B cell (primary cell): ENCODE data around the gene RORC. TPM values are rescaled to one million over a fixed set of nuclear protein-coding genes. Genes with fewer than 3 reads are reported as not detected.

Experiments used
- ATAC-seq: fragments of 200-7000 bp; cut with Tn5 transposase; one replicate; pipeline ENCODE4 v1.10.0; 2021; ENCODE audit warnings: low read depth, mild to moderate bottlenecking, moderate number of reproducible peaks, moderate library complexity
- CTCF ChIA-PET: fragments of 350-600 bp; sonication (Branson Sonifier 250); formaldehyde crosslinking; loops from one replicate; lab custom pipeline; 2021; ENCODE audit warnings: antibody characterized with exemption, inconsistent platforms; lab: Charles Lee
- POLR2A ChIA-PET: fragments of 350-600 bp; sonication (Branson Sonifier 250); formaldehyde crosslinking; loops from one replicate; lab custom pipeline; 2021; ENCODE audit warnings: antibody characterized with exemption; lab: Charles Lee
- DNase-seq: peaks from one replicate; pipeline ENCODE4 v3.0.0; 2013
- H2AFZ ChIP-seq: 2 replicates; pipeline ENCODE4 v1.6.1; 2012; ENCODE audit warnings: mild to moderate bottlenecking, low read depth, low read length; ENCODE audit not compliant: insufficient read depth, poor library complexity, severe bottlenecking
- H3K27ac ChIP-seq, 2 donors: 1 replicate in 1 of 2; 2 replicates in 1 of 2; pipeline ENCODE4 v1.5.1; 2012 to 2013; ENCODE audit warnings: low read length in 2 of 2, mild to moderate bottlenecking in 2 of 2, moderate library complexity in 1 of 2
- H3K27me3 ChIP-seq, 4 experiments: fragments of 200-600 bp in 1 of 4; sonication (generic) in 1 of 4; replicated peaks in 1 of 4; 1 replicate in 2 of 4; 2 replicates in 2 of 4; pipeline versions ENCODE4 v1.6.1 to v1.7.0; 2013 to 2016; ENCODE audit warnings: low read length in 3 of 4, mild to moderate bottlenecking in 2 of 4, mixed read lengths in 1 of 4, moderate library complexity in 1 of 4; ENCODE audit not compliant: insufficient read depth in 4 of 4, control insufficient read depth in 3 of 4; ENCODE audit errors: control extremely low read depth in 1 of 4
- H3K36me3 ChIP-seq, 2 experiments: replicated peaks in 1 of 2; 1 replicate in 1 of 2; 2 replicates in 1 of 2; pipeline versions ENCODE4 v1.6.1 to v1.7.1; 2013; ENCODE audit warnings: low read length in 1 of 2; ENCODE audit not compliant: insufficient read depth in 2 of 2, control insufficient read depth in 1 of 2; ENCODE audit errors: control extremely low read depth in 1 of 2, extremely low read depth in 1 of 2
- H3K4me1 ChIP-seq, 2 donors: fragments of 200-600 bp in 1 of 2; sonication (generic) in 1 of 2; 1 replicate in 1 of 2; 2 replicates in 1 of 2; pipeline versions ENCODE4 v1.5.1 to v1.6.1; 2013 to 2017; ENCODE audit warnings: low read length in 2 of 2; ENCODE audit not compliant: control insufficient read depth in 2 of 2, insufficient read depth in 2 of 2
- H3K4me2 ChIP-seq: replicated peaks from 2 replicates; pipeline ENCODE3; 2012; ENCODE audit warnings: mild to moderate bottlenecking, low read depth, low read length; ENCODE audit not compliant: poor library complexity, severe bottlenecking
- H3K4me3 ChIP-seq, 5 experiments: fragments of 200-600 bp in 1 of 5; sonication (generic) in 1 of 5; 1 replicate in 3 of 5; 2 replicates in 2 of 5; pipeline versions ENCODE4 v1.5.1 to v1.7.0; 2011 to 2016; ENCODE audit warnings: low read length in 4 of 5, mild to moderate bottlenecking in 4 of 5, low read depth in 2 of 5, control low read depth in 1 of 5, moderate library complexity in 1 of 5; ENCODE audit not compliant: insufficient read depth in 1 of 5; ENCODE audit errors: control extremely low read depth in 1 of 5, extremely low read depth in 1 of 5
- H3K79me2 ChIP-seq: fragments of 200-600 bp; sonication (generic); one replicate; pipeline ENCODE4 v1.6.0; 2016; ENCODE audit warnings: low read length; ENCODE audit not compliant: control insufficient read depth, insufficient read depth
- H3K9ac ChIP-seq: fragments of 200-600 bp; sonication (generic); 2 replicates; pipeline ENCODE4 v1.6.1; 2017; ENCODE audit warnings: mild to moderate bottlenecking, low read length, moderate library complexity
- H3K9me3 ChIP-seq, 3 donors: one replicate each; pipeline versions ENCODE4 v1.6.1 to v1.7.1; 2013; ENCODE audit warnings: low read length in 2 of 3; ENCODE audit not compliant: control insufficient read depth in 2 of 3, insufficient read depth in 1 of 3; ENCODE audit errors: control extremely low read depth in 1 of 3
- H4K20me1 ChIP-seq: 2 replicates; pipeline ENCODE4 v1.6.0; 2012; ENCODE audit warnings: mild to moderate bottlenecking, low read length; ENCODE audit not compliant: insufficient read depth, control insufficient read depth, poor library complexity, severe bottlenecking
- H3K27ac Mint-ChIP-seq: one replicate; pipeline ENCODE4 v1.8.0; 2021; ENCODE audit warnings: mixed read lengths
- H3K27me3 Mint-ChIP-seq: one replicate; pipeline ENCODE4 v1.8.0; 2021; ENCODE audit warnings: mixed read lengths
- H3K4me1 Mint-ChIP-seq: one replicate; pipeline ENCODE4 v1.8.0; 2021; ENCODE audit warnings: mixed read lengths
- H3K4me3 Mint-ChIP-seq: one replicate; pipeline ENCODE4 v1.8.0; 2021; ENCODE audit warnings: mixed read lengths
- H3K9me3 Mint-ChIP-seq: one replicate; pipeline ENCODE4 v1.8.0; 2022; ENCODE audit warnings: mixed read lengths; ENCODE audit not compliant: insufficient read depth
- CTCF ChIP-seq: fragments of 200-600 bp; IDR thresholded peaks from one replicate; pipeline ENCODE4 v1.8.0; 2022; ENCODE audit warnings: antibody characterized with exemption, mild to moderate bottlenecking
- EZH2 ChIP-seq: IDR thresholded peaks from 2 replicates; pipeline ENCODE4 v1.6.1; 2012; ENCODE audit warnings: borderline replicate concordance, low read depth, mild to moderate bottlenecking, moderate library complexity, low read length; ENCODE audit not compliant: insufficient read depth, poor library complexity, severe bottlenecking
- WGBS: methylation state at CpG from one replicate; pipeline ENCODE4 v1.1.5; 2013; ENCODE audit warnings: missing lambda C conversion rate; ENCODE audit not compliant: insufficient coverage; 5-methylcytosine and 5-hydroxymethylcytosine counted together
- intact Hi-C: fragments of 100-400 bp; cut with micrococcal nuclease; formaldehyde crosslinking; loops from one replicate; pipeline ENCODE4 v1.10.0; 2022
- polyA plus RNA-seq: library from polyadenylated mRNA; depleted of rRNA; stranded (reverse); fragments of >200 nt; gene quantifications from 2 replicates; pipeline ENCODE4 v1.2.3, GENCODE V29; 2012
- total RNA-seq, 2 donors: library from RNA; stranded (reverse); fragments of 120-200 nt in 1 of 2; gene quantifications; 1 replicate in 1 of 2; 2 replicates in 1 of 2; pipeline versions ENCODE4 v1.2.3 to v1.2.4, GENCODE V29; 2013 to 2022

The RORC gene
- total and polyA plus RNA-seq, 2 donors (not counting 1 experiment from before 2014, with no cell fraction given) = 0.15 TPM; not detected in 1

DNA sequence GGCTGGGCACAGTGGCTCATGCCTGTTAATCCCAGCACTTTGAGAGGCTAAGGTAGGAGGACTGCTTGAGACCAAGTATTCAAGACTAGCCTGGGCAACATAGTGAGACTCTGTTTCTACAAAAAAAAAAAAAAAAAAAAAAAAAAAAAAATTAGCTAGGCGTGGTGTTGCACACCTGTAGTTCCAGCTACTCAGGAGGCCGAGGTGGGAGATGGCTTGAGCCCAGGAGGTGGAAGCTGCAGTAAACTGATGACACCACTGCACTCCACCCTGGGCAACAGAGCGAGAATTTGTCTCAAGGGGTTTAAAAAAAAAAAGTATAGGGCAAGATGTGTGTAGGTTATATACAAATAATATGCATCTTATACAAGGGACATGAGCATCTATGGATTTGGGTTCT lies 43.9 kb downstream of the RORC start:
- no peak for TF ChIP-seq CTCF
- no peak for TF ChIP-seq EZH2

DNA sequence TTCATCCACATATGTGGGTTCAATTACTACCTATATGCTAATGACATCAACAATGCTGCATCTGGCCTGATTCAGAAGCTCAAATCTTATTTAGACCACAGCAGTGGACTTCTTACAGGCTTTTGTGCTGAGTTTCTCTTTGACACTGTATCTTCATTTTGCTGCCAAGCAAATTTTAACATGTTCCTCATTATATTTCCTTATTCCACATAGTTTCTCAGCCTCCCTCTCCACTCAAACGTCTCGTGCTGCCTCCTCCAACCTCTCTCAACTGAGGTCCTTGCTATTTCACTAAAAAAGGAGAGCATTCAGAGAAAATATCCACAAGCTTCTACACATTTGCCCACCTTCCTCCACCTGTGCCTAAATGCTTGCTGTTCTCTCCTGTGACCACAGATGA lies 47.8 kb downstream of the RORC start:
- H3K4me3 ChIP-seq = no peak overlapping the region
- H3K27me3 ChIP-seq = no peaks in the 10 kb centered on the region
- DNase-seq (no peak), ATAC-seq (no peak)
- no peaks in the 10 kb centered on the region for H3K4me1 ChIP-seq
- no peak overlapping the region for H3K9ac ChIP-seq
- Mint-ChIP-seq H3K27me3 (no peaks in the 10 kb centered on the region), H3K4me3 (no peak overlapping the region), H3K9me3 (no peaks in the 10 kb centered on the region), H3K27ac (no peak overlapping the region), H3K4me1 (peaks cover 1% of the 10 kb centered on the region)
- POLR2A ChIA-PET = no interaction called here
- 78% methylated on average over 2 of the region's 2 CpGs for WGBS
- peaks cover 0 to 8% of the 10 kb centered on the region in 2 experiments for H3K36me3 ChIP-seq
- no peaks in the 10 kb centered on the region for H3K9me3 ChIP-seq
- no peak overlapping the region for H3K27ac ChIP-seq
- H3K79me2 ChIP-seq = no peaks in the 10 kb centered on the region
- intact Hi-C loops = no loop called here
- no peak for TF ChIP-seq EZH2
- TF ChIP-seq CTCF = no peak
- no peaks in the 10 kb centered on the region for H4K20me1 ChIP-seq
- no peak overlapping the region for H3K4me2 ChIP-seq
- no peak overlapping the region for H2AFZ ChIP-seq
- CTCF ChIA-PET = no interaction called here

More for the DNA sequence above, 43.9 kb downstream of the RORC start:
- ChIA-PET POLR2A (interaction anchor here (0.6 kb wide), 1 partner anchor 168 kb away, joined by 3 read pairs; no protein-coding TSS in a partner anchor), CTCF (no interaction called here)
- H3K9ac ChIP-seq = no peak overlapping the region
- no peaks in the 10 kb centered on the region for H4K20me1 ChIP-seq
- WGBS = no CpG with 5 or more reads among the region's 3 CpGs
- no peak overlapping the region for H2AFZ ChIP-seq
- no peaks in the 10 kb centered on the region for H3K9me3 ChIP-seq
- H3K4me1 ChIP-seq = peaks cover 9 to 10% of the 10 kb centered on the region in 2 donors
- Mint-ChIP-seq H3K27me3 (no peaks in the 10 kb centered on the region), H3K27ac (no peak overlapping the region), H3K4me1 (peaks cover 26% of the 10 kb centered on the region), H3K4me3 (no peak overlapping the region), H3K9me3 (no peaks in the 10 kb centered on the region)
- H3K27me3 ChIP-seq = no peaks in the 10 kb centered on the region
- peaks cover 3% of the 10 kb centered on the region for H3K79me2 ChIP-seq
- DNase-seq (no peak), ATAC-seq (no peak)
- H3K4me2 ChIP-seq = no peak overlapping the region
- intact Hi-C loops = no loop called here
- H3K36me3 ChIP-seq = no peaks in the 10 kb centered on the region
- H3K27ac ChIP-seq = no peak overlapping the region
- no peak overlapping the region for H3K4me3 ChIP-seq
